OCI-LY1 (cell line): ENCODE data around the gene ACVR1C.
A peak's percentile ranks its signal among the peaks of the same experiment; 100 is the strongest.

Source experiments
- H2AFZ ChIP-seq: fragments of 200-600 bp; sonication (generic), shearing (Covaris generic); 2 replicates; pipeline ENCODE4 v1.6.0; 2014; ENCODE audit warnings: antibody characterized with exemption, mild to moderate bottlenecking, low read length
- H3F3A ChIP-seq: fragments of 200-600 bp; sonication (generic), shearing (Covaris generic); 2 replicates; pipeline ENCODE4 v1.6.0; 2014; ENCODE audit warnings: mild to moderate bottlenecking, antibody characterized with exemption, low read length, moderate library complexity; ENCODE audit not compliant: insufficient read depth
- H3K27ac ChIP-seq: fragments of 200-600 bp; sonication (generic); 2 replicates; pipeline ENCODE4 v1.5.1; 2014; ENCODE audit warnings: low read length, mixed run types, mild to moderate bottlenecking, low read depth; ENCODE audit not compliant: poor library complexity, severe bottlenecking
- H3K27me3 ChIP-seq: fragments of 200-600 bp; sonication (generic); 2 replicates; pipeline ENCODE4 v1.6.0; 2014; ENCODE audit warnings: antibody characterized with exemption, mild to moderate bottlenecking, low read length, moderate library complexity; ENCODE audit not compliant: insufficient read depth
- H3K36me3 ChIP-seq: fragments of 200-600 bp; sonication (generic); 2 replicates; pipeline ENCODE4 v1.6.1; 2014; ENCODE audit warnings: mild to moderate bottlenecking, antibody characterized with exemption, low read length, moderate library complexity, mixed read lengths; ENCODE audit not compliant: insufficient read depth
- H3K4me1 ChIP-seq: fragments of 200-600 bp; sonication (generic); 2 replicates; pipeline ENCODE4 v1.5.1; 2014; ENCODE audit warnings: mild to moderate bottlenecking, low read length, moderate library complexity; ENCODE audit not compliant: insufficient read depth, severe bottlenecking
- H3K4me2 ChIP-seq: fragments of 200-600 bp; sonication (generic), shearing (Covaris generic); 2 replicates; pipeline ENCODE4 v1.6.1; 2014; ENCODE audit warnings: low read length
- H3K4me3 ChIP-seq: fragments of 200-600 bp; sonication (generic); 2 replicates; pipeline ENCODE4 v1.5.1; 2014; ENCODE audit warnings: low read length, low read depth, mild to moderate bottlenecking, mixed read lengths; ENCODE audit not compliant: poor library complexity, severe bottlenecking
- H3K79me2 ChIP-seq: fragments of 200-600 bp; shearing (Covaris generic); 2 replicates; pipeline ENCODE4 v1.6.1; 2016; ENCODE audit warnings: mixed run types, low read length, mixed read lengths; ENCODE audit not compliant: insufficient read depth
- H3K9ac ChIP-seq: fragments of 200-600 bp; sonication (generic), shearing (Covaris generic); 2 replicates; pipeline ENCODE4 v1.6.1; 2014; ENCODE audit warnings: mild to moderate bottlenecking, low read length, mixed read lengths
- H3K9me2 ChIP-seq: fragments of 200-600 bp; sonication (generic), shearing (Covaris generic); 2 replicates; pipeline ENCODE4 v1.6.1; 2014; ENCODE audit warnings: low read depth, mild to moderate bottlenecking, low read length, mixed read lengths
- H3K9me3 ChIP-seq: fragments of 200-600 bp; shearing (Covaris generic); 2 replicates; pipeline ENCODE4 v1.6.1; 2014; ENCODE audit warnings: low read length, mixed read lengths
- H4K20me1 ChIP-seq: fragments of 200-600 bp; sonication (generic), shearing (Covaris generic); 2 replicates; pipeline ENCODE4 v1.6.0; 2016; ENCODE audit warnings: mild to moderate bottlenecking, low read length; ENCODE audit not compliant: insufficient read depth
- CTCF ChIP-seq: fragments of 200-600 bp; sonication (generic), shearing (Covaris generic); IDR thresholded peaks from 2 replicates; pipeline ENCODE4 v1.5.1; 2017; ENCODE audit warnings: mild to moderate bottlenecking, antibody characterized with exemption, low read length, moderate library complexity, mixed read lengths
- EZH2 ChIP-seq: fragments of 200-600 bp; sonication (generic), shearing (Covaris generic); IDR thresholded peaks from 2 replicates; pipeline ENCODE4 v1.8.0; 2017; ENCODE audit warnings: borderline replicate concordance, mixed run types, mild to moderate bottlenecking, antibody characterized with exemption, low read length, moderate library complexity, mixed read lengths

The ACVR1C gene

GRCh38 chr2:157508676-157509075 is 120.0 kb downstream of the ACVR1C start:
- Histone ChIP-seq H3K36me3 (no peaks in the 10 kb centered on the region), H3K9me3 (no peaks in the 10 kb centered on the region), H3K9ac (no peak overlapping the region), H3K27ac (no peak overlapping the region), H3K4me2 (no peak overlapping the region), H3K79me2 (no peaks in the 10 kb centered on the region), H3K27me3 (no peaks in the 10 kb centered on the region), H3K4me1 (peaks cover 9% of the 10 kb centered on the region), H3K9me2 (no peaks in the 10 kb centered on the region), H2AFZ (no peak overlapping the region), H3K4me3 (no peak overlapping the region), H4K20me1 (no peaks in the 10 kb centered on the region), H3F3A (no peaks in the 10 kb centered on the region)
- TF ChIP-seq CTCF (no peak), EZH2 (no peak)

- Histone ChIP-seq H3K27ac (no peak overlapping the region), H3K4me3 (no peak overlapping the region), H3K79me2 (no peaks in the 10 kb centered on the region), H3K9me2 (no peaks in the 10 kb centered on the region), H2AFZ (no peak overlapping the region), H3F3A (no peaks in the 10 kb centered on the region), H3K27me3 (no peaks in the 10 kb centered on the region), H3K9me3 (no peaks in the 10 kb centered on the region), H3K9ac (no peak overlapping the region), H3K4me2 (no peak overlapping the region), H3K36me3 (no peaks in the 10 kb centered on the region), H3K4me1 (peaks cover 10% of the 10 kb centered on the region), H4K20me1 (no peaks in the 10 kb centered on the region)
- no peak for TF ChIP-seq CTCF
- no peak for TF ChIP-seq EZH2
Observed at GRCh38 chr2:157506586-157506985, 122.1 kb downstream of the ACVR1C start.

- no peak overlapping the region for H3K27ac ChIP-seq
- H4K20me1 ChIP-seq: no peaks in the 10 kb centered on the region
- H3K36me3 ChIP-seq: no peaks in the 10 kb centered on the region
- H3K9ac ChIP-seq: no peak overlapping the region
- H3K9me3 ChIP-seq: no peaks in the 10 kb centered on the region
- no peaks in the 10 kb centered on the region for H3K9me2 ChIP-seq
- no peaks in the 10 kb centered on the region for H3K79me2 ChIP-seq
- no peak overlapping the region for H2AFZ ChIP-seq
- H3K4me3 ChIP-seq: no peak overlapping the region
- TF ChIP-seq EZH2 (no peak), CTCF (peak; percentile 14; the same call in 1 of the 2 replicates)
- no peaks in the 10 kb centered on the region for H3F3A ChIP-seq
- H3K4me1 ChIP-seq: peaks cover 23% of the 10 kb centered on the region
- H3K4me2 ChIP-seq: no peak overlapping the region
- no peaks in the 10 kb centered on the region for H3K27me3 ChIP-seq
Observed at GRCh38 chr2:157504623-157505022, 124.0 kb downstream of the ACVR1C start.
